ENCODE data around the gene GPBP1L1.
"Not testable (repeated sequence)": the region's sequence is repeated elsewhere in the genome, so short reads cannot be mapped to it uniquely, and the experiment has no call there.

Gene GPBP1L1

DNA sequence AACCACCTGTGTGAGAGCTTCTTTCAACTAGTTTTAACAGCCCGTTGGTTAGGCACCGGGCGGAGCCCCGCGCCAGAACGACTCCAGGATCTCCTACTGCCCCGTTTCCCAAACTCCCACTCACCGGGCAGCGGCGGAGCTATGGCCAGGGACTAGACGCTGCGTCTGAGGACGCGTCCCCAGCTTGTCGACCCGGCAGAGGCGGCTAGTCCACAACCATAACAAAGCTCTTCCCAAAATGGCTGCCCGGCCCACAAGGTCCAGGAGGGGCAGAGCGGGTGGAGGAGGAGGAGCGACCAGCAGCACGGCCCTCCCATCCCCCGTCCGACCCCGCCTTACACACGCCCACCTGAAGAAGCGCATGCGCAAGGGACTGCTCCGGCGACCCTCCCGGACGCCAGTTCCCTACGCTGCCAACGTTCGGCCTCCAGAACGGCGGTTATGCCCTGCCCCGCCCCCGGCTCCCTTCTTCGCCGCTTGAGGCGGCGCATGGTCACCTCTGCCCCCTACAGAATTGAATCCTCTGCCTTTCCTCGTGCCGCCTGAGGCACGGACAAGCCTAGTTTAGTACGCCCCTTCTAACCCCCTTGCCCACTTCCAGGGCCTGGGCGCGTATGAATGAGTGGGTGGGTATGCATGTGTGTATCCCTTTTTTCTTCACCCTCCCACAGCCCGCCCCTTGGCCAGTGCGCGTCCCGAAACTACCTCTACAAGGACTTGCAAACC, at the start of gene GPBP1L1:
GPBP1L1 (minus strand) TSS at position 246 of the 726 bp plus-strand sequence. CDS start 27,446 bp downstream, outside the sequence.
- DNase-seq, result peak; percentile 93 to 96

DNA sequence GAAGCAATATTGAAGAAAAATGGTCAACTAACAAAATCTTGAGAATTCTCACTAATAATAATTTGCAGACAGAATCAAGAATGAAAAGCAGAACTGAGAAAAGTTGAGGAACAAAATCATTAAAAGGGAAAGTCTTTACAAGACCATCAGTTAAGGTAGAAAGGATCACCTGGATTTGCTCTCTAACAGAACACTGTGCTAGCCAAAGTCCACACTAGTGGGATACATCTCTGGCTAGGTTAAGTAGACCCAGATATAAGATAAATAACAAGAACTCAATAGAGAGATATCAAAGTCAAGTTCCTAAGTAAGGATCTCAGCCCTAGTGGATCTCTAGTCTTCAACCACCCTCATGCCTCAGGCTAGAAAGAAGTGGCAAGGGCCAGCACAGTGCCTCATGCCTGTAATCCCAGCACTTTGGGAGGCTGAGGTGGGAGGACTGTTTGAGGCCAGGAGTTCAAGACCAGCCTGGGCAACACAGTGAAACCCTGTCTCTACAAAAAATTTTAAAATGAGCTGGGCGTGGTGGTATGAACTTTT, 44.5 kb upstream of the GPBP1L1 start:
- DNase-seq, result no peak

DNA sequence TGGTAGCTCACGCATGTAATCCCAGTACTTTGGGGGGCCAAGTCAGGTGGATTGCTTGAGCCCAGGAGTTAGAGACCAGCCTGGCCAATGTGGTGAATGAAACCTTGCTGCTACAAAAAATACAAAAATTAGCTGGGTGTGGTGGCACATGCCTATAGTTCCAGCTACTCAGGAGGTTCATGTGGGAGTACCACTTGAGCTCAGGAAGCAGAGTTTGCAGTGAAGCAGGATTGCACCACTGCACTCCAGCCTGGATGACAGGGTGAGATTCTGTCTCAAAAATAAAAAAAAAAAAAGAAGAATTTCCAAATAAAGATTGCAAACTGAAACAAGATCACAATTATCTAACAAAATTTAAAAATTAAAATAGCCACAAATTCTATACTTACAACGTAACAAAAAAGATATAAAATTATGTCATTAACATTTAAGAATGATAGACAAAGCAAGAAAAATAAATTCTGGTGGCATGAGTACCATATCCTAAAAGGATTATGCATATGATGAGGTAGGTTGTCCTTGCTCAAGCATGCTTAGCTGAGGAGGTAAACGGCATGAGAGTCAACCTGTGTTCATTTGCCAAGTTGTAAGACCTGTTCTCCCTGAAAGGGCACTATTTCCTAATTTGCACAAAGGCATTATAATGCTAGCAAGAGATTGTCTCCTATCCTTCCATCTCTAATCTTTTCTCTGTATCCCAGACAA, 43.9 kb upstream of the GPBP1L1 start:
- DNase-seq, result no peak

DNA sequence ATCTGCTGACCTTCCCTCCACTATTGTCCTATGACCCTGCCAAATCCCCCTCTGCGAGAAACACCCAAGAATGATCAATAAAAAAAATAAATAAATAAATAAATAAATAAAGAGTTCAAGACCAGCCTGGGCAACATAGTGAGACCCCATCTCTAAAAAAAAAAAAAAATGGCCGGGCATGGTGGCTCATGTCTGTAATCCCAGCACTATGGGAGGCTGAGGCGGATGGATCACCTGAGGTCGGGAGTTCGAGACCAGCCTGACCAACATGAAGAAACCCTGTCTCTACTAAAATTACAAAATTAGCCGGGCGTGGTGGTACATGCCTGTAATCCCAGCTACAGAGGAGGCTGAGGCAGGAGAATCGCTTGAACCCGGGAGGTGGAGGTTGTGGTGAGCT, 39.7 kb upstream of the GPBP1L1 start:
- DNase-seq, result not testable (repeated sequence)

DNA sequence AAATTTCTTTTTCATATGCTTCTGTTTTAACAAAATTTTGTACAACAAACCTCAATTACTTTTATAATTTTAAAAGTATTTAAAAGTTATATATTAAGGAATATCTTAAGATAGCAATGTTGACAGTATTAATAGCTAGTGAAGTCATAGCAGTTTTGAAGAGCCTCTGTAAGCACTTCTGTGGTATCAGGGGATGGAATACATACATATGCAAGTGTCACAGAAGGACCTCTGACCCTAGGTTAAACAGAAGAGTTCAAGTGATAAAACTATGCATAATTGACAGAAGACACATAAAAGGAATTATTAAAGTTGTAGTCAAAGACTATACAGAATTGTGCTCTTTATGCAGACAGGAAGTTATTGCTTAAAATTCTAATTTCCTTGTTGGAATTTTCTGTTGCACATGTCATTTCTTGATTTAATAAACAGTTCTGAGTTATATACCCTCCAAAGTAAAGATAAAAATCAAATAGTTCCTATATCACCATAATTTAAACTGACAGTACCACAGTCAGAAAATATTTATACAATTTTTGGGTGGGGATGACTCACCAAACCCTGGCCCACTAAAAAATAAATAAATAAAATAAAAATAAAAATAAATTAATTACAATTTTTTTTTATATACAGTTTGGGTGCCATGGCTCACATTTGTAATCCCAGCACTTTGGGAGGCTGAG, 37.1 kb upstream of the GPBP1L1 start:
- DNase-seq, result no peak

DNA sequence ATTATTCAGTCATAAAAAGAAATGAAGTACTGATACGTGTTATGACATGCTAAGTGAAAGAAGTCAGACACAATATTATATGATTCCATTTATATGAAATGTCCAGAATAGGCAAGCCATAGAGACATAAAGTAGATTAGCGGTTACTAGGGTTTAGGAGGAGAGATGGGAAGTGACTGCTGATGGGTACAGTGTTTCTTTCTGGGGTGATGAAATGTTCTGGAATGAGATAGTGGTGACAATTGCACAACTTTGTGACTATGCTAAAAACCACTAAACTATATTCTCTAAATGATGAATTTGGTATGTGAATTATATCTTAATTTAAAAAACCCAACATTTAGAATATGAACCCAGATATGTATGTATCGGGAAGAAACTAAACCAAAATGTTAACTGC, 36.5 kb upstream of the GPBP1L1 start:
- no peak for DNase-seq

- DNase-seq, result no peak
Observed at GRCh38 chr1:45721207-45721606, 34.9 kb upstream of the GPBP1L1 start.

- DNase-seq, result no peak
Observed at GRCh38 chr1:45718289-45718688, 32.0 kb upstream of the GPBP1L1 start.

- DNase-seq, result not testable (repeated sequence)
Observed at GRCh38 chr1:45717386-45717785, 31.1 kb upstream of the GPBP1L1 start.

DNA sequence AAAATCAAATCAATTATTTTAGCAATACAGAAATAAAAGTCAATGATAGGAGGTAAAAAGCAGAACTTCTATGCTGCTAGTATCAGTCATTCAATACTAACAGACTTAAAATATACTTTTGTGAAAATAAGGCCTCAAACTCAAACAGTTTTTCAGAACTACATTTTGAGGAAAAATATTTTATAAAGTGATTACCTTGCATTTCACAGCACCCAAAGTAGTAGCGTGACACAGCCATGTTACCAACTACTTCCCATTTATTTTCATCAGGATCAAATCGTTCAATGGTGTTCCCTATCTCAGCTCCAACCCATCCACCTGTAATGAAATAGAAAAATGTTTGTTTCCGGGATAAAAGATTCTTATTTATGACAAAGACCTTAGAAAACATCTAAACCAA, 30.4 kb upstream of the GPBP1L1 start:
- no peak for DNase-seq

GRCh38 chr1:45713711-45714110, 27.4 kb upstream of the GPBP1L1 start:
- no peak for DNase-seq

GRCh38 chr1:45704637-45705036, 18.3 kb upstream of the GPBP1L1 start:
- DNase-seq, result no peak

DNA sequence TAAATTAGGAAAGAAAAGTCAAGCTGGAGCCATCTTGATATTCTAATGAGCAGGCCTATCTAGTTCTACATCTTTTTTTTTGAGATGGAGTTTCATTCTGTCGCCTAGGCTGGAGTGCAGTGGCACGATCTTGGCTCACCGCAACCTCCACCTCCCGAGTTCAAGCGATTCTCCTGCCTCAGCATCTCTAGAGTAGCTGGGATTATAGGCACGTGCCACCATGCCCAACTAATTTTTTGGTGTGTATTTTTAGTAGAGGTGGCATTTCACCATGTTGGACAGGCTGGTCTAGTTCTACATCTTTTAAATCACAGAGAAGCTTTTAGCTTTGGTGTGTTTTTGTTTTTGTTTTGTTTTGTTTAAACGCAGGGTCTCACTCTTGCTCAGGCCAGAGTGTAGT, 8.5 kb upstream of the GPBP1L1 start:
- no peak for DNase-seq

- DNase-seq, result not testable (repeated sequence)
Observed at GRCh38 chr1:45693811-45694210, 7.5 kb upstream of the GPBP1L1 start.

- peak; percentile 71 to 83 for DNase-seq
Observed at GRCh38 chr1:45687754-45688740, 1.7 kb upstream of the GPBP1L1 start, which contains the start of gene TMEM69. Gene TMEM69 (plus strand): TSS chr1:45688181. CDS start chr1:45691069, 2,888 bp downstream.

GRCh38 chr1:45687014-45687753, 851 bp upstream of the GPBP1L1 start:
- DNase-seq, result peak; percentile 91 to 99

DNA sequence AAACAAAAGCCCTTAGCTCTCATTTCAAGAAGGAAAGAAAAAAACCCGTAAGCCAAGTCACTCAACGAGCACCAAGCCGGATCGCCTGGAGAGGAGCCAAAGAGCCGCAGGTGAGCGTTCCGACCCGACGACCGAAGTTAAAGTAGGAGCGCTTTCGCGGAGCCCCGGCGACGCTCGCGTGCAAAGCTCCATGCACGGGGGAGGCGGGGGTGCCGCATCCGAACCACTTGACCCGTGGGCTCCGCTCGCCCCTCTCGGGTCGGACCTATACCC, 382 bp downstream of the GPBP1L1 start:
- DNase-seq, result no peak

DNA sequence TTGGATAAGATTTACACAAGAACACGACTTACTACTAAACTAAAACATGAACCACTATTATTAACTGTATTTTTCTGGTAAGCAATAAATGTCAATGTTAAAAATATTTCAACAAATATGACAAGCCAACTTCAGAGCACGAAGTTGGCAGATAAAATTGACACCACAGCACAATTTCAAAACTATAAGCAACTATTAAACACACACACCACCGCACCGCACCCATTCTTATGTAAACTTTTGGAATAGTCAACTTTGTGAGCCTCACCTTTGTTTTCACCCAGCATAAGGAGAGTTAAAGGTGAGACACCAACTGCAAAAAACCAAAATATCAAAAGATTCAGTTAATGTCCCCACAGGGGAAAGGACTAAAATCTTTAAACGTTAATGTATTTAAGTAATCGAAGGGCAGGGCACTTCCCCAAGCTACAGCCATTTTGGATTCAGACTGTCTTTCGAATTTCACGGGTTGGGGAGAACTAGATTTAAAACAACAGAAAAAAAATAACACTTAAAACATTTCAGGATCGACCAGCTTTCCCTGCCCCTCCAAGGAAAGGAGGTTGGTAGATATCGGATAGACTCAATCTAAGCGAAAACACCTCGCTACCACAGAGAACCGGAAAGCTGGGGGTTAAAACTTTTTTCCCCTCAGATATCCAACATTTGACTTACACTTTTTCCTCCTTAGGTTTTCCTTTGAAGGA, 872 bp downstream of the GPBP1L1 start:
- peak in 1 of 2 donors; percentile 23 for DNase-seq

GRCh38 chr1:45684402-45684801, 1.9 kb downstream of the GPBP1L1 start:
- no peak for DNase-seq

GRCh38 chr1:45682942-45683341, 3.4 kb downstream of the GPBP1L1 start:
- no peak for DNase-seq

DNA sequence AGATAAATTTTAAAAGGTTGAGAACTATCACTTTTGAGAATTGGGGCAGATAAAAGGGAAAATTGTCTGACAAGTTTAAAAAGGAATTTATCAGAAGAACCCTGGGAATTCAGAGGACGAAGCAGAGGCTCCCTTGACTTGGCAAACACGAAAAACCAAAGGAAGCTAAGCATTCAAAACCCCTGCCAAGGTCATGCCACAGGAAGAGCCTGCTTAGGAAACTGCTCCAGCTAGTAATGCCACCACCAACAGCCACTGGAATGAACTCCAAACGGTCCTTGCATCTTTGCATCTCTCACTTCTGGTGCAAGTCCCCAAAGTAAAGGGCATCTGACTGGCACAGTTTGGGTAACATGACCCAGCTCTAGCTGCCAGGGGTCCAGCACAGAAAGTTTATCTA, 7.2 kb downstream of the GPBP1L1 start:
- no peak for DNase-seq

All from bone marrow (tissue), 2 donors.